Measurements from ENCODE around the gene SYT2. TPM values are rescaled to one million over a fixed set of nuclear protein-coding genes. Genes with fewer than 3 reads are reported as not detected.

SYT2 gene
- total and polyA plus RNA-seq, 9 of the 15 experiments (the other 6 are each of a cell fraction or from before 2014, with no cell fraction given) = not detected

- CTCF ChIA-PET (ENCODE audit: low intra/inter-chr PET ratio) = no interaction called here
Measured at GRCh38 chr1:202616355-202616915, 93.8 kb downstream of the SYT2 start.

More at GRCh38 chr1:202616355-202616915, 93.8 kb downstream of the SYT2 start:
- in situ Hi-C loops (cut with MboI) (no loop called here), intact Hi-C loops (cut with micrococcal nuclease) (no loop called here)
- no peak overlapping the region for H3K27ac ChIP-seq (ENCODE audit: extremely low read depth, low read depth, low read length)
- no peak overlapping the region for H3K9ac ChIP-seq (ENCODE audit: insufficient read depth in 1 of 2, low read depth in 2 of 2, low read length in 2 of 2)
- TF ChIP-seq HBP1 (CRISPR knock-in tag; IDR thresholded peaks at IDR 0.05) (no peak), RBM14 (IDR thresholded peaks at IDR 0.05; ENCODE audit: borderline replicate concordance, insufficient read depth, low read depth, low read length) (no peak)
- peaks cover 11 to 67% of the 10 kb centered on the region in 2 experiments; a peak in 4 of 5 replicates for H3K27me3 ChIP-seq (ENCODE audit: control insufficient read depth in 2 of 2, insufficient read depth in 2 of 2, low read length in 2 of 2)
- no peaks in the 10 kb centered on the region for H3K79me2 ChIP-seq (ENCODE audit: control insufficient read depth, insufficient read depth, low read length)
- 11% methylated on average over 13 of the region's 13 CpGs for WGBS (ENCODE audit: insufficient coverage, low coverage, missing lambda C conversion rate)
- H3K4me1 ChIP-seq (replicated peaks in 1 of 2; ENCODE audit: control insufficient read depth in 2 of 2, insufficient read depth in 2 of 2, low read length in 2 of 2) = no peaks in the 10 kb centered on the region
- FAIRE-seq (no peak), DNase-seq (ENCODE audit: extremely low read depth in 1 of 4, low spot score in 3 of 4) (no peak), ATAC-seq (no peak)
- no TSS peak for BruUV-seq (replicated peaks)
- POLR2A ChIA-PET = interaction anchor here (0.9 to 1.4 kb wide), 2 partner anchors 10 to 16 kb away, joined by 3 to 6 read pairs; no protein-coding TSS in a partner anchor
- H2AFZ ChIP-seq (ENCODE audit: low read depth, low read length) = no peak overlapping the region
- no peak overlapping the region for H3K4me2 ChIP-seq (ENCODE audit: insufficient read depth, low read length)
- H3K9me3 ChIP-seq (replicated peaks; ENCODE audit: control insufficient read depth, insufficient read depth, low read depth, low read length) = no peaks in the 10 kb centered on the region
- H3K9me1 ChIP-seq (ENCODE audit: control insufficient read depth, insufficient read depth, low read length) = no peaks in the 10 kb centered on the region
- H3K36me3 ChIP-seq (ENCODE audit: control insufficient read depth, insufficient read depth, low read length) = no peaks in the 10 kb centered on the region
- no peak overlapping the region for H3K4me3 ChIP-seq
- no peaks in the 10 kb centered on the region for H4K20me1 ChIP-seq (replicated peaks; ENCODE audit: control insufficient read depth, insufficient read depth, low read length)
